HT-29 (cell line): ENCODE results near the gene SERPINE2. TPM values are rescaled to one million over a fixed set of nuclear protein-coding genes. Genes with fewer than 3 reads are reported as not detected.
"Not testable (repeated sequence)": the region's sequence is repeated elsewhere in the genome, so short reads cannot be mapped to it uniquely, and the experiment has no call there.

ENCODE experiments used
- DNase-seq: peaks from one replicate; pipeline ENCODE4 v3.0.0-alpha.2; 2015; ENCODE audit warnings: low spot score
- total RNA-seq: library from RNA; depleted of rRNA; stranded (reverse); fragments of >200 nt; shearing (Covaris generic); gene quantifications from 2 replicates; pipeline ENCODE4 v1.2.3, GENCODE V29; 2014; rRNA removed

SERPINE2 gene
- total RNA-seq, 1 experiment from 2014 or later = 5.6 TPM

DNA sequence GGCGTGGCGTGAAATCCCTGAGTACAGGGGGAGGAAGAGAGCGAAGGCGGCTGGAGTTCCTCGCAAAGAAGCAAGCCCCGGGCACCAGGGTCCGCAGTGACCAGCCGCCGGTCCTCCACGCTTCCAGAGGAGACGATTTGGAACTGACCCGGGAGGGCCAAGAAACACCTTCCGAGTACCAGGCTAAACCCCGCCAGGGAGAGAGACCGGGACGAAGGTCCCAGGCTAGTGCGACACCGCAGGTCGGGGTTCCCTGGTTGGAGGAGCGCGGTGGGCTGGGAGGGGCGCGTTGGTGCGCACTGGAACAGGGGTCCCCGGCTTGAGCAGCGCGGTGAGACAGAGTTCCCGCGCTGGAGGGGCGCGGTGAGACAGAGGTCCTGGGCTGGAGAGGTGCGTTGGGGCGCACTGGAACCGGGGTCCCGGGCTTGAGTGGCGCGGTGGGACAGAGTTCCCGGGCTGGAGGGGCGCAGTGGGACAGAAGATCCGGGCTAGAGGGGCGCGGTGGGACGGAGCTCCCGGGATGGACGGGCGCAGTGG, 94.9 kb downstream of the SERPINE2 start:
- peak; percentile 58 for DNase-seq

DNA sequence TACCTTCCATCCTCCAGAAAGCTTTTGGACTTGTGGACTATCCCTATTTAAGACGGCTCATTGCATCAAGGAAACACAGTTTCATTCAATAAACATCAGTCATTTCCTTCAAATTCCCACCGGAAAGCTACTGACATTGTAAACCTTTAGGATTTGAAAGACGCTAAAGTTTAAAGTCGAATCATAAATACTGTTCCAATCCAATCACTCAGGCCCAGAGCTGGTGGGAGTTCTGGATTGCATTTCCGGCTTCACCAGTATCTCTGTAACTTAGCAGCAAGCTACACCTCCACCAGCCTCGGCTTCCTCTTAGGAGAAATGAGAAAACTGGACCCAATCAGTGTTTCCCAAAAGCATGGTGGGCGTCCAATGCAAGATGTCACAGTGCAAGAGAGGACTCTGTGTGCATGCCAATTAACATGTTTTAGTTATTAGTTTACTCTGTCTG, 95.5 kb downstream of the SERPINE2 start:
- peak; percentile 65 for DNase-seq

DNA sequence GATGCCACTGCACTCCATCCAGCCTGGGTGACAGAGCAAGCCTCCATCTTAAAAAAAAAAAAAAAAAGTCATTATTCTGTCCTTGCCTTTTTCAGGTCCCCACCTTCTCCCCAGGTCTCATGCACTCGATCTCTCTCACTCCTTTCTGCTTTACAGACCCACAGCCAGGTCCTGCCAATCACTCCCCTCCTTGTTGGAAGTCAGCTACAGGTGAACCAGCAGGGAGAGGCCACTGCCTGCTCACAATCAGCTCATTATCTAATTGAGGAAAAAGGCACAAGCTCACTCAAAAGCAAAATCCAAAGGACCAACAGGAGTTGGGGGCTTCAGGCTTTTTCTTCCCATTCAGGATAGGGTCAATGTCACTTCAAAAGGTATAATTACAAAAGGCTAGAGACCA, 96.0 kb downstream of the SERPINE2 start:
- DNase-seq = no peak

DNA sequence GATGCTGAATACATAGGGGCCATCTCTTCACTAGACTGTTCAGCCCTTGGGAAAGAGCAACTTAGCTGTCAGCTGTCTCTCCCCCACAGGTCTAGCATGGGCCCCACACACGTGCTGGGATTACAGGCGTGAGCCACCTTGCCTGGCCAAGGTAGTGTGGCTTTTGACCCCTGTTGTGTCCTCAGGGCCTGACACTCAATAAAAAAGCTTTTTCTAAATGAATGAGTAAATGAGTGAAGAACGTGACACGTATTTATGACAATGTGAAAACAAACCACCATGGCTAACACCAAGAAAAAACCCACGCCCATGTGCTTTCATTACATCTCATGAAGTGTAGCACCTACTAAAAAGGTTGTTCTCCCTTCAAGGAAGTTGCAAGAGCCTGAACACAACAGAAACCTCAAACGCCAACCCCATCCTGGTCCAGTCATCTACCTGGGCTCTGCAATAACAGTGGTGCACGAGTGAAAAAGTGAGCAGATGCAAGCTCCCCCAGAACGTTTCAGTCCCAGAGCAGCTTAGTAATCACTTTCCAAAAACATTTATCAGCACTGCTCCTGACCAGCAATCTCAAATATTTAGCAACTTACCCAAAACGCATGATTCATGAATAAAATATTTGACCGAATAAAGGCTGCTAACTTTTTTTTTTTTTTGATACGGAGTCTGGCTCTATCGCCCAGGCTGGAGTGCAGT, 97.4 kb downstream of the SERPINE2 start:
- no peak for DNase-seq

DNA sequence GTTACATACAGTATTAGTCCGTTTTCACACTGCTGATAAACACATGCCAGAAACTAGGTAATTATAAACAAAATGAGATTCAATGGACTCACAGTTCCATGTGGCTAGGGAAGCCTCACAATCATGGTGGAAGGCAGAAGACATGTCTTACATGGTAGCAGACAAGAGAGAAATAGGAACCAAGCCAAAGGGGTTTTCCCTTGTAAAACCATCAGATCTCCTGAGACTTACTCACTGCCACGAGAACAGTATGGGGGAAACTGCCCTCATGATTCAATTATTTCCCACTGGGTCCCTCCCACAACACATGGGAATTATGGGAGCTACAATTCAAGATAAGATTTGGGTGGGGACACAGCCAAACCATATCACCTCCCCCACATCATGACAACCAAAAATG, 99.6 kb downstream of the SERPINE2 start:
- DNase-seq = not testable (repeated sequence)

DNA sequence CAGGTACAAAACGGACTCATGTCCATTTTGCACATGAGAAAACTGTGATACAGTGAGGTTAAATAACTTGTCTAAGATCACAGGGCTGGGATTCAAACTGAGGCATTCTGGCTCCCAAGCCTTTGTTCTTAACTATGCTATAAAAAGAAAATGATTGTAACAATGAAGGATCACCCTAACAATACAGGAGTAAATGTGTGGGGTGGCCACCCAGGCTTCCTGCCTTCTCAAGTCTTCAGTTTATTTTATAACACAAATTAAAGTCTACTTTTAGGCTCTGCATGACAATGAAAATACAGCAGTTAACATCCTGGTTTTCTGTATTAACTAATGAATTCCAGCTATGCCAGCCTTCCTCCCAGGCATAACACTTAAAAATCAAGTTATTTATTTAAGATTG, 101.6 kb downstream of the SERPINE2 start:
- DNase-seq = no peak

DNA sequence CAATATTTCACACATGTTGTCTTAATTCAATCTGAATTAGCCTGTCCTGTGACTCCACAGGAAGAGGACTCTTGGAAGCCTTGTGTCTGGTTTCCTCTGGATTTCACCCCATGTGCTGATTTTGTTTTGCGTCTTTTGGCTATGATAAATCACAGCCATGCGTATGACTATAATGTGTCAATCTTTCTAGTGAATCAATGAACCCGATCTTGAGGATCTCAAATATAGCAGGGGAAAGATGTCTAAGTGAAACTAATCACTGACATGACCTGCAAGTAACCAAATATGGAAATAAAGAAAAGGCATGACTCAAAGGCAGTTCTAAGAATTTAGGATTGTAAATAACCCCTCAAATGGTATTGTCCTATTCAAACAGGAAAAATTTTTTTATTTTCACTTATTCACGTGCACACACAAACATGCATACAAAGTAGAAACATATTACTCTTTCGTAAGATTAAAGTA, 102.2 kb downstream of the SERPINE2 start:
- no peak for DNase-seq

DNA sequence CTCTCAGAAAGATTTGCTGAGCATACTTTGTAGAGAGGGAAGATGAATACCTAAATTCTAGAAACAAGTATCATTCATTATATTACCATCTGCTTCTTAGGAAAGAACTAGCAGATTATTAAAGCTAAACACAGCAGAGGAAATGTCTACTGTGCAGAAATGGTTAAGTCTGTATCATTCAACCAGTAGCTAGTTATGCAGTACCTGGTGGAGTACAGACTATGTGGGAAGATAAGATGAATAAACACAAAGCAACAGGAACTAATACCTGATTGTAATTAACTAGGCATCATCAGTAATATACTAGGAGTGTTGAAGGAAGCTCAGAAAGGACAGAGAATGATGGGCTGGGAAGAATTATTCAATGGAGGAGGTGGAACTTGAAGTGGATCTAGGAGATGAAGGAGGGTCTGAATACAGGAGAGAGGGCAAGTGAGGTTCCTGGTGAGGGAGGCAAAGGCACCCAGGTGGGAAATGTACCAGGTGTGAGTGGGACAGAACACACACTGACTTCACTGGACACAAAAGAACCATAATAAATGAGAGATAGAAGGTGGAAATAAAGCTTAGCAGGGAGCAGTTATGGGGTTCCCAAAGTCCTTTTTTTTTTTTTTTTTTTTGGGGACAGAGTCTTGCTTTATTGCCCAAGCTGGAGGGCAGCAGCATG, 103.5 kb downstream of the SERPINE2 start:
- no peak for DNase-seq

DNA sequence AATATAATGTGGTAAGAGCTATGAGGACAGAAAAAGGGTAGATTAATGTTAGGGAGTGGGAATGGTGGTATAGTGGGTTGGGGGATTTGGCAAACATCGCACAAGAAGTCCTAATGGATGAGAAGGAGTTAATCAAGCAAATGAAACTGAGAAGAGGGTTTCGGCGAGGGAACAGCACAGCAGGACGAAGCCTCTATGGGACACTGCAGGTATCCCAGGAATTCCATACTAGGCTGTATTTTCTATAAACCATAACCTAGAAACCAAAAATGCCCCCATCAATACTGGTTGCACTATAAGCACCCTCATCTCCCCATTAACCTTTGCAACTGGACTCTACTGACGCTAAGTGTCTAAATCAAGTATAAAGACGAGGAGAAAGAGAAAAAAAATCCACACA, 104.2 kb downstream of the SERPINE2 start:
- no peak for DNase-seq

DNA sequence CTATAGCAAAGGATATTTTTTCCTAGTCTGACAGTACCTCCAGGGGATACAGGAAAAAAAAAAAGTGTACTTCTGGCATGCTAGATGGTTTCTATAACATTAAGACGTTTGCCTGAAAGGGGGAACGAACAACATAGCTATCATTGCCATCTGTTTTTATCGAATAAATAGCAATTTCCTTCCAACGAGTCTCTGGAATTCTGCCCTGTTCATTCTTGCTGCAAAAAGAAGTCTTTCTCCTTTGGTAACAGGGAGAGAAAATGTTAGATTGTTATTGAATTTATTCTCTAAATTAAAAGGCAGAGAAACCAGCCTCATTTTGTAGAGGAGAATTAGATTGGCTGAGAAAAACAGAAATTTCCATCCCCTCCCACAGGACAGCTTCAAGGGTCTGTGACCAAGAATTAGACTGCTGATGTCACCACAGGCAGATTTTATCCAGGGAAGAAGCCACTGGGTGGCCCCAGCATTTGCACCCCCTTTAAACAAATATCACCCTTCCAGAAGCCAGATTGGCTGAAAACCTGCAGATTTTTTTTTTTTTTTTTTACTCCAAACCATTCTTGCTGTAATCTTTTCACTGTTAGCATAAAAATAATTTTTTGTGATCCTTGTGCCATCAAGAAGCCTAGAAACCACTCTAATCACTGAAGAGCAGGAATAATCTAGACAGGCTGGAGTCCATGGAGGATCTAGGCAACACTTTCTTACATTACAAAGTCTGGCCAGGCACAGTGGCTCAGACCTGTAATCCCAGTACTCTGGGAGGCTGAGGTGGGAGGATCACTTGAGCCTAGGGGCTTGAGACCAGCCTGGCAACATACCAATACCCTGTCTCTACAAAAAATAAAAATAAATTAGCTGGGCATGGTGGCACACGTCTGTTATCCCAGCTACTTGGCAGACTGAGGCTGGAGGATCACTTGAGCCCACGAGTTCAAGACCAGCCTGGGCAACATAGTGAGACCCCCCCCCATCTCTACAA, 106.0 kb downstream of the SERPINE2 start:
- DNase-seq = no peak

DNA sequence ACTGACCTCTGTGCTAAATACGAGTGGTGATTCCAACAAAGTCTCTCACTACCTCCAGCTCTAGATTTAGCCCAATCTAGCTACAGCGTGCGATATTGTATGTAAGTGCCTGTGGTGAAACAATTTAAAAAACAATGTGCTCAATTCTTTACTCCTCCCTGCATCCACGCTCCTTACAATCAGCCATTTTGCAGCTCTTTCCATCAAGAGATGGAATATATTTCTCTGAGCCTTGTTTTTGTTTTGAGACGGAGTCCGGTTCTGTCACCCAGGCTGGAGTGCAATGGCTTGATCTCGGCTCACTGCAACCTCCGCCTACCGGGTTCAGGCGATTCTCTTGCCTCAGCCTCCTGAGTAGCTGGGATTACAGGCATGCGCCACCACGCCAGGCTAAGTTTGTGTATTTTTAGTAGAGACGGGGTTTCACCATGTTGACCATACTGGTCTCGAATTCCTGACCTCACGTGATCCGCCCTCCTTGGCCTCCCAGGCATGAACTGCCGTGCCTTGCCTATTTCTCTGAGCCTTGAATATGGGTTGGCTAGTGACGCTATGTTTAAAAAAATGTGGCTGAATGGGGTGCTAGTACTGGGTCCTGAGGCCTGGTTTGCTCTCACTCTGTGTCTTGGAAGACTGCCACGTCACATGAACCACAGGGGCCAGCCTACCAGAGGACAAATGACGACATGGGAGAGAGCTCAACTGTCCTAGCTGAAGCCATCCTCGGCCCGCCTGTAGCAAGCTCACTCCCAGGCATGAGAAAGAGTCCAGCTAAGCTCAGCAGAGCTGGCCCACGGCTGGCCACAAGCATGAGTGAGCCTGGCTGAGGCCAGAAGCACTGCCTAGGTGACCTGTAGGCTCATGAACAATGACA, 108.7 kb downstream of the SERPINE2 start:
- peak; percentile 25 for DNase-seq

DNA sequence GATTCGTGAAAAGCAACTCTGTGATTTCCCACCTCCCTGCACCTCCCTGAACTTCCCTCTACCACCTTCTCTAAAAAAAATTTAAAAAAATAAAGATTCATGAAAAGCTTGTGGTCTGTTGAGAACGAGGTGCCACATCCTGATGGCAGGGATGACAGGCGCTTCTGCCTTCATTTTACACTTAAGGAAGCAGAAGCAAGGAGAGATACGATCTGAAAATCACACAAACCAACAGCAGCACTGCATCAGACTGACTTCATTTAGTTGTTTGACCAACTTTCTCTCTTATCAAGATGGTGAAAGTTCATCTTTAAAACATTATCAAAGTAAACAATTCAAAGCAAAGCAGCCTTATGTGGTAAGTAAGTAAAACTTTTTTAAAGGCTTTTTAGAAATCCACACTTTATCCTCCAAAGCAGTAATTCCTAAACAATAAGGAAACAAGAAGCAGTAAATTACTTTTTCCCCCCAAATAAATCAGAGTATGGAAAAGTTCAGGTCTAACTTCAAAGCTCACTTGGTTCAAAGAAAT, 109.4 kb downstream of the SERPINE2 start:
- DNase-seq = peak; percentile 41

DNA sequence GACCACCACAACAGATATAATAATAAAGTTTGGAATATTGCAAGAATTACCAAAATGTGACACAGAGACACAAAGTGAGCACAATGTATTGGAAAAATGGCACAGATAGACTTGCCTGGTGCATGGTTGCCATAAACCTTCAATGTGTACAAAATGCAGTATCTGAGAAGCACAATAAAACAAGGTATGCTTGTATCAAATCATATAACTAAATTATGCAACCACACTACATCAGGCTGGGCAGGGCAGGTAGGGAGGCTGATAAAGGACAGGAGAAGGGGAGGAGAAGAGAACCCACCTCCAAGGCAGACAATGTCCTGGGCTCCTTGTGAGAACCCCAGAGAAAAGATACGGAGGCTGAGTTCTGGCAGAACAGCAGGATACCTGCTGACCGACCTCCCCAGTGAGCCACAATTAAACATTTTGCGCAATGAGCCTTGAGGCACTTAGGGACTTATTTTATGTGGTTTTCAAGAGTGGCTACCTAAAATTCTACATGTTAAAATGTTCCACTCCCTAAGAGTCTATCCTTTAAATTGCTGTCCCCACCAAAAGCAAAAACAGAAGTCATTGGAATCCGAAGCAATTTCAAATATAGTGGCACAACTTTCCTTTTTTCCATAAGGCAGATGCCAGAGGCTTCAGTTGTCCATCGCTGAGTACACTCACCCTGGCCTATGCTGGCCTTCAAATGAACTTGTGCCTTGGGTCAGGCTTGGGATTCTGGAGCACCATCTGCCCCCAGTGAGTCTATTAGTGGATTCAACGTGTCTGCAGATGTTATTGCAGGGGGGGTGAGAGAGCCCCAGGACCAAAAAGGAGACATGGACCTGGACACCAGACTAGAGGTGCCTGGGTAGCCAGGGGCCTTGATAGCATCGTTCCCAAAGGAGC, 110.7 kb downstream of the SERPINE2 start:
- DNase-seq = no peak

DNA sequence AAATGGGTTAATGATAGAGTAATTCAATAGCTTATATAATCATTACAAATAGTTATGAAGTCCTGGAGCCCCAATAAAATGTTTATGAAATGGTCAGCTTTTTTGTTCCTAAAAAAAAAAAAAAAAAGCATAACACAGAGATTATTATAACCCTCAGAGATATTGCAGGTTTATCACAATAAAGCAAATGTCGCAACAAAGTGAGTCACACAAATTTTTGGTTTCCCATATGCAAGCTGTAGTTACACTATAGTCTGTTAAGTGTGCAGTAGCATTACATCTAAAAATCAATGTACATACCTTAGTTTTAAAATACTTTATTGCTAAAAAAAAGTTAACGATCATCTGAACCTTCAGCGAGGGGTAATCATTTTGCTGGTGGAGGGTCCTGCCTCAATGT, 114.0 kb downstream of the SERPINE2 start:
- DNase-seq = no peak

Other genes with a start within 250 kb of the SERPINE2 start
- gene AP1S3, start 201.7 kb downstream of the SERPINE2 start, total RNA-seq = 14.1 and 16.3 TPM in 2 replicates
- gene WDFY1, start 94.0 kb downstream of the SERPINE2 start, total RNA-seq = 56.0 and 77.7 TPM in 2 replicates
- 23.1 and 24.4 TPM in 2 replicates for gene MRPL44, start 81.8 kb downstream of the SERPINE2 start, total RNA-seq